HepG2 (cell line): ENCODE measurements around the gene KLHDC8B. TPM values are rescaled to one million over a fixed set of nuclear protein-coding genes. Genes with fewer than 3 reads are reported as not detected.

Source experiments
- CENPX ChIP-seq: sonication (generic); formaldehyde crosslinking; IDR thresholded peaks from 2 replicates; pipeline ENCODE4 v1.9.0; 2021; ENCODE audit warnings: mild to moderate bottlenecking, missing genetic modification reagents, moderate library complexity
- KDM2A ChIP-seq: sonication (generic); formaldehyde crosslinking; IDR thresholded peaks from 2 replicates; pipeline ENCODE4 v1.4.0; 2020; ENCODE audit warnings: low read depth, missing genetic modification reagents, borderline replicate concordance
- KDM3A ChIP-seq: IDR thresholded peaks from 2 replicates; pipeline ENCODE4 v1.6.1; 2018; ENCODE audit warnings: low read depth, missing compliant biosample characterization
- KDM6A ChIP-seq: IDR thresholded peaks from 2 replicates; pipeline ENCODE4 v1.6.1; 2016; ENCODE audit warnings: low read depth
- KMT2B ChIP-seq: IDR thresholded peaks from 2 replicates; pipeline ENCODE4 v1.6.1; 2016; ENCODE audit warnings: missing genetic modification reagents, missing compliant biosample characterization
- MIXL1 ChIP-seq: IDR thresholded peaks from 2 replicates; pipeline ENCODE4 v1.6.1; 2016
- MLX ChIP-seq: IDR thresholded peaks from 2 replicates; pipeline ENCODE4 v1.6.1; 2016
- MTA3 ChIP-seq: sonication (generic); formaldehyde crosslinking; IDR thresholded peaks from 2 replicates; pipeline ENCODE4 v1.4.0; 2020; ENCODE audit warnings: missing genetic modification reagents
- MTF2 ChIP-seq: sonication (generic); formaldehyde crosslinking; IDR thresholded peaks from 2 replicates; pipeline ENCODE4 v1.5.0; 2020; ENCODE audit warnings: missing genetic modification reagents, borderline replicate concordance
- PLRG1 ChIP-seq: fragments of 450-650 bp; conservative IDR thresholded peaks from 2 replicates; pipeline ENCODE4 v1.6.1; 2016
- XBP1 ChIP-seq: sonication (generic); formaldehyde crosslinking; IDR thresholded peaks from 2 replicates; pipeline ENCODE4 v1.5.0; 2020; ENCODE audit warnings: missing genetic modification reagents
- ZBTB7A ChIP-seq: sonication (generic); formaldehyde crosslinking; IDR thresholded peaks from 2 replicates; pipeline ENCODE4 v1.8.0; 2022; ENCODE audit warnings: mild to moderate bottlenecking, missing genetic modification reagents
- ZNF326 ChIP-seq: sonication (generic); formaldehyde crosslinking; IDR thresholded peaks from 2 replicates; pipeline ENCODE4 v1.4.0; 2020; ENCODE audit warnings: missing genetic modification reagents, borderline replicate concordance
- ZNF383 ChIP-seq: sonication (generic); formaldehyde crosslinking; IDR thresholded peaks from 2 replicates; pipeline ENCODE4 v1.4.0; 2020; ENCODE audit warnings: missing genetic modification reagents, mild to moderate bottlenecking, borderline replicate concordance
- ZNF44 ChIP-seq: sonication (generic); formaldehyde crosslinking; IDR thresholded peaks from 2 replicates; pipeline ENCODE4 v1.5.1; 2020; ENCODE audit warnings: mild to moderate bottlenecking, missing genetic modification reagents
- ZNF460 ChIP-seq: sonication (generic); formaldehyde crosslinking; IDR thresholded peaks from 2 replicates; pipeline ENCODE4 v1.5.1; 2020; ENCODE audit warnings: missing genetic modification reagents, mild to moderate bottlenecking, borderline replicate concordance
- ZNF484 ChIP-seq: sonication (generic); formaldehyde crosslinking; IDR thresholded peaks from 2 replicates; pipeline ENCODE4 v1.5.1; 2020; ENCODE audit warnings: mild to moderate bottlenecking, low read depth, missing genetic modification reagents, borderline replicate concordance
- ZNF577 ChIP-seq: sonication (generic); formaldehyde crosslinking; IDR thresholded peaks from 2 replicates; pipeline ENCODE4 v1.4.0; 2020; ENCODE audit warnings: mild to moderate bottlenecking, low read depth, missing genetic modification reagents, borderline replicate concordance
- ZSCAN22 ChIP-seq: sonication (generic); formaldehyde crosslinking; IDR thresholded peaks from 2 replicates; pipeline ENCODE4 v1.4.0; 2020; ENCODE audit warnings: mild to moderate bottlenecking, missing genetic modification reagents
- polyA plus RNA-seq, 8 experiments: library from polyadenylated mRNA; depleted of rRNA in 3 of 8; stranded (reverse) in 7 of 8; unstranded in 1 of 8; fragments of >200 nt; fragmentation: Illumina TruSeq in 4 of 8; extraction: Trizol in 4 of 8; gene quantifications; 2 replicates each; pipeline versions ENCODE4 v1.2.1 to v1.2.3, GENCODE V29; 2011 to 2016; ENCODE audit warnings: low read depth in 4 of 8, missing spikeins in 1 of 8, mixed read lengths in 1 of 8; ENCODE audit not compliant: insufficient read depth in 1 of 8
- total RNA-seq, 5 experiments: library from RNA; depleted of rRNA; stranded (reverse); fragments of >200 nt; fragmentation: Illumina TruSeq; extraction: Trizol; gene quantifications; 2 replicates each; pipeline ENCODE4 v1.2.3, GENCODE V29; 2016; ENCODE audit warnings: low read depth in 1 of 5
- TF ChIP-seq, protein P1 (sequence below): sonication (generic); formaldehyde crosslinking; IDR thresholded peaks from 2 replicates; pipeline ENCODE4 v1.9.0; 2022; ENCODE audit warnings: missing genetic modification reagents, mild to moderate bottlenecking, borderline replicate concordance
- TF ChIP-seq, protein P2 (sequence below): sonication (generic); formaldehyde crosslinking; IDR thresholded peaks from 2 replicates; pipeline ENCODE4 v1.8.0; 2022; ENCODE audit warnings: missing genetic modification reagents, mild to moderate bottlenecking, moderate library complexity, borderline replicate concordance
- TF ChIP-seq, protein P3 (sequence below): sonication (generic); formaldehyde crosslinking; IDR thresholded peaks from 2 replicates; pipeline ENCODE4 v1.8.1; 2022; ENCODE audit warnings: low read depth, mild to moderate bottlenecking, missing genetic modification reagents

The KLHDC8B gene
- total and polyA plus RNA-seq, 2 of the 13 experiments (the other 11 are each of a cell fraction or from before 2014, with no cell fraction given) = 17.2 to 17.8 TPM

DNA sequence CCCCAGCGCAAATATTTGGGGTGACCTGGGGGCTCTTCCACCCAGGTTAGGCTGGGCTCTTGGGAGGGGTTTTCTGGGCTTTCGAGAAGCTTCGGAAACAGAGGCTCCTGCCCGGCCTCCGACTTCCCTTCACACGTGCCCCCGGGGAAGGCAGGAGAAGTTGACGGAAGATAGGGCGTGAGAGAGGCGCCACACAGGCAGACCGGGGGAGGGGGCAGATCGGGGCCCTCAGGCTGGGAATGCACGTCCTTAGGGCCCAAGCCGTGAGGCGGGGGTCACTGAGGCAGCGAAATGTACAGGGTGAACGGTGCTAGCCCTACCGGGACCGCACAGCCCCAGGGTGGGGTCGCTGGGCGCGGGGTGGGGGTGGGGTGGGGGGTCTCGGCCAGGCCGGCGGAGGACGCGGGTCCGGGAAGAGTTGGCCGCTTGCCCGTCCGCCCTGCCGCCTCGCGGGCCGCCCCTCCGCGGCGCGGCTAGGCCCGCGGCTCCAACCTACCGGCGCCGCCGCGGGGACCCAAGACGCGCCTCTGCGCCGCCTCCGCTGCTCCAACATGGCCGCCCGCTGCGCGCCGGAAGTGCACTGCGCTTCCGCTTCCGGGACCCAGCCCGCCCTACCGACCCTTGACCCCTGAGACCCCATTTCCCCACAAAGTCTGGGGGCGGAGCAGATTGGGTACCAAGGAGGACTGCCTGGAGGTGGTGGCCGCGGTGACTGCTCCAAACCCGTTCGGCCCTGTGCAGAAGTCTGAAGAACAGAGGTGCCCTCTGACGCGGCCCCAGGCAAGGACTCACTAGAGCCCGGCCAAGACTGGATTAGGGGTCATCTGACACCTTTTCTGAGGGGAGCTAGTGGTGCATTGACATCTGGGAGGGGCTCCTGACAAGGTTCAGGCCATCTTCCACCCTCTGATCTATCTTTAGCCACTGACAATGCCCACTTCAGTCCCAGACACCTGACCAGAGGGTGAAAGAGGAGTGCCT is 5.3 kb upstream of the KLHDC8B start, which contains the start of gene CCDC71 (continued):
- peak; percentile 87 for TF ChIP-seq KDM2A (CRISPR knock-in tag)
- no peak for TF ChIP-seq ZNF460 (CRISPR knock-in tag)
- no peak for TF ChIP-seq ZNF484 (CRISPR knock-in tag)
- peak; percentile 31; the same call in 1 of the 2 replicates for TF ChIP-seq ZNF44 (CRISPR knock-in tag)
- TF ChIP-seq MTA3 (CRISPR knock-in tag) = no peak
- TF ChIP-seq ZNF326 (CRISPR knock-in tag) = no peak
- TF ChIP-seq MTF2 (CRISPR knock-in tag) = no peak
- TF ChIP-seq MLX (CRISPR knock-in tag) = peak; percentile 54; the same call in 1 of the 2 replicates
- TF ChIP-seq MIXL1 (CRISPR knock-in tag) = no peak
- no peak for TF ChIP-seq ZSCAN22
- TF ChIP-seq XBP1 (CRISPR knock-in tag) = no peak
- no peak for TF ChIP-seq ZNF383
- no peak for TF ChIP-seq KDM3A
- TF ChIP-seq, protein P1, sequence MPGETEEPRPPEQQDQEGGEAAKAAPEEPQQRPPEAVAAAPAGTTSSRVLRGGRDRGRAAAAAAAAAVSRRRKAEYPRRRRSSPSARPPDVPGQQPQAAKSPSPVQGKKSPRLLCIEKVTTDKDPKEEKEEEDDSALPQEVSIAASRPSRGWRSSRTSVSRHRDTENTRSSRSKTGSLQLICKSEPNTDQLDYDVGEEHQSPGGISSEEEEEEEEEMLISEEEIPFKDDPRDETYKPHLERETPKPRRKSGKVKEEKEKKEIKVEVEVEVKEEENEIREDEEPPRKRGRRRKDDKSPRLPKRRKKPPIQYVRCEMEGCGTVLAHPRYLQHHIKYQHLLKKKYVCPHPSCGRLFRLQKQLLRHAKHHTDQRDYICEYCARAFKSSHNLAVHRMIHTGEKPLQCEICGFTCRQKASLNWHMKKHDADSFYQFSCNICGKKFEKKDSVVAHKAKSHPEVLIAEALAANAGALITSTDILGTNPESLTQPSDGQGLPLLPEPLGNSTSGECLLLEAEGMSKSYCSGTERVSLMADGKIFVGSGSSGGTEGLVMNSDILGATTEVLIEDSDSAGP (CRISPR knock-in tag) = peak; percentile 77
- peak; percentile 73 for TF ChIP-seq KMT2B (CRISPR knock-in tag)
- TF ChIP-seq PLRG1 = no peak
- TF ChIP-seq, protein P2, sequence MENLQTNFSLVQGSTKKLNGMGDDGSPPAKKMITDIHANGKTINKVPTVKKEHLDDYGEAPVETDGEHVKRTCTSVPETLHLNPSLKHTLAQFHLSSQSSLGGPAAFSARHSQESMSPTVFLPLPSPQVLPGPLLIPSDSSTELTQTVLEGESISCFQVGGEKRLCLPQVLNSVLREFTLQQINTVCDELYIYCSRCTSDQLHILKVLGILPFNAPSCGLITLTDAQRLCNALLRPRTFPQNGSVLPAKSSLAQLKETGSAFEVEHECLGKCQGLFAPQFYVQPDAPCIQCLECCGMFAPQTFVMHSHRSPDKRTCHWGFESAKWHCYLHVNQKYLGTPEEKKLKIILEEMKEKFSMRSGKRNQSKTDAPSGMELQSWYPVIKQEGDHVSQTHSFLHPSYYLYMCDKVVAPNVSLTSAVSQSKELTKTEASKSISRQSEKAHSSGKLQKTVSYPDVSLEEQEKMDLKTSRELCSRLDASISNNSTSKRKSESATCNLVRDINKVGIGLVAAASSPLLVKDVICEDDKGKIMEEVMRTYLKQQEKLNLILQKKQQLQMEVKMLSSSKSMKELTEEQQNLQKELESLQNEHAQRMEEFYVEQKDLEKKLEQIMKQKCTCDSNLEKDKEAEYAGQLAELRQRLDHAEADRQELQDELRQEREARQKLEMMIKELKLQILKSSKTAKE (CRISPR knock-in tag) = no peak
- TF ChIP-seq, protein P3, sequence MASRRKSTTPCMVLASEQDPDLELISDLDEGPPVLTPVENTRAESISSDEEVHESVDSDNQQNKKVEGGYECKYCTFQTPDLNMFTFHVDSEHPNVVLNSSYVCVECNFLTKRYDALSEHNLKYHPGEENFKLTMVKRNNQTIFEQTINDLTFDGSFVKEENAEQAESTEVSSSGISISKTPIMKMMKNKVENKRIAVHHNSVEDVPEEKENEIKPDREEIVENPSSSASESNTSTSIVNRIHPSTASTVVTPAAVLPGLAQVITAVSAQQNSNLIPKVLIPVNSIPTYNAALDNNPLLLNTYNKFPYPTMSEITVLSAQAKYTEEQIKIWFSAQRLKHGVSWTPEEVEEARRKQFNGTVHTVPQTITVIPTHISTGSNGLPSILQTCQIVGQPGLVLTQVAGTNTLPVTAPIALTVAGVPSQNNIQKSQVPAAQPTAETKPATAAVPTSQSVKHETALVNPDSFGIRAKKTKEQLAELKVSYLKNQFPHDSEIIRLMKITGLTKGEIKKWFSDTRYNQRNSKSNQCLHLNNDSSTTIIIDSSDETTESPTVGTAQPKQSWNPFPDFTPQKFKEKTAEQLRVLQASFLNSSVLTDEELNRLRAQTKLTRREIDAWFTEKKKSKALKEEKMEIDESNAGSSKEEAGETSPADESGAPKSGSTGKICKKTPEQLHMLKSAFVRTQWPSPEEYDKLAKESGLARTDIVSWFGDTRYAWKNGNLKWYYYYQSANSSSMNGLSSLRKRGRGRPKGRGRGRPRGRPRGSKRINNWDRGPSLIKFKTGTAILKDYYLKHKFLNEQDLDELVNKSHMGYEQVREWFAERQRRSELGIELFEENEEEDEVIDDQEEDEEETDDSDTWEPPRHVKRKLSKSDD (CRISPR knock-in tag) = peak; percentile 46; the same call in 1 of the 2 replicates
- peak; percentile 69; the same call in 1 of the 2 replicates for TF ChIP-seq ZBTB7A
- no peak for TF ChIP-seq KDM6A (CRISPR knock-in tag)
- no peak for TF ChIP-seq CENPX (CRISPR knock-in tag)
- TF ChIP-seq ZNF577 = no peak
